ENCODE measurements around the gene TNNT1.

DNA sequence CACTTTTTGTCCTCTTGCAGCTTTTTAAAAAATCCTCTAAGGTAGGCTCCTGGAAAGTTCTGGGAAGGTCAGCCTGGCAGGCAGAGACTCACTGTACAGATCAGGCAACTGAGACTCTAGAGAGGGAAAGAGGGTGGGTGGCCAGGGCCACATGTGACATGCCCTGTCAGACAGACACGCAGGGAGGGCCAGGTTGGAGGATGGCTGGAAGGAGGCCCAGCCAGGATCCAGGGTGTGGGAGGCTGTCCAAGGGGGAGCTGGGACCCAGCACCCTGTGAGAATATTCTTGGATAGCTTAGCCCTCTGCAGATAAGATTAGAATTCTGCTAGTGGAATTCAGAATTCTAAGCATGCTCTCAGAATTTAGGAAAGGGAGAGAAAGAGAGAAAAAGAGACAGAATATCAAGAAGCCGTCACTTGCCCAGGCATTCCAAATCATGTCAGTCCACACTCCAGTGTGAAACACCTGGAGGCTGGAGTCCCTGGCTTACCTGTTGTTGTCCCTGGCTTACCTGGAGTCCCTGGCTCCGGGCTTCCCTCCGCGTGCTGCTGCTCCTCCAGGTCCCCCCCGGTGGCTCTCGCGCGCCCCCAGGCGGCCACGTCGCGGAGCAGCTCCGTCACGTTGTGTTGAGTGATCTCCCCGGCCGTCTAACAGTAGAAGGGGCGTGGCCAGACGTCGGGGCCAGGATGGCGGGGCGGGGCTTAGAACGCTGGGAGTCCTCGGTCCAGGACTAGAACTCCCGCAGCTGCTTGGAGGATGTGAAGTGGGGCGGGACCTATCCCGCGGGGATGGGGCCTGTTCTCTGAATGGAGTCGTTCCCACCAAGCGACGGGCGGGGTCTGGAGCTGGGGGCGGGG, 11.4 kb upstream of the TNNT1 start:
- TF ChIP-seq, protein P1, sequence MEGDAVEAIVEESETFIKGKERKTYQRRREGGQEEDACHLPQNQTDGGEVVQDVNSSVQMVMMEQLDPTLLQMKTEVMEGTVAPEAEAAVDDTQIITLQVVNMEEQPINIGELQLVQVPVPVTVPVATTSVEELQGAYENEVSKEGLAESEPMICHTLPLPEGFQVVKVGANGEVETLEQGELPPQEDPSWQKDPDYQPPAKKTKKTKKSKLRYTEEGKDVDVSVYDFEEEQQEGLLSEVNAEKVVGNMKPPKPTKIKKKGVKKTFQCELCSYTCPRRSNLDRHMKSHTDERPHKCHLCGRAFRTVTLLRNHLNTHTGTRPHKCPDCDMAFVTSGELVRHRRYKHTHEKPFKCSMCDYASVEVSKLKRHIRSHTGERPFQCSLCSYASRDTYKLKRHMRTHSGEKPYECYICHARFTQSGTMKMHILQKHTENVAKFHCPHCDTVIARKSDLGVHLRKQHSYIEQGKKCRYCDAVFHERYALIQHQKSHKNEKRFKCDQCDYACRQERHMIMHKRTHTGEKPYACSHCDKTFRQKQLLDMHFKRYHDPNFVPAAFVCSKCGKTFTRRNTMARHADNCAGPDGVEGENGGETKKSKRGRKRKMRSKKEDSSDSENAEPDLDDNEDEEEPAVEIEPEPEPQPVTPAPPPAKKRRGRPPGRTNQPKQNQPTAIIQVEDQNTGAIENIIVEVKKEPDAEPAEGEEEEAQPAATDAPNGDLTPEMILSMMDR (IDR thresholded peaks at IDR 0.05) = peak; percentile 69 to 88 (median 74)
- TF ChIP-seq POLR2A (IDR thresholded peaks at IDR 0.05) = no peak

All from adrenal gland (tissue), 5 donors.